D341Med (cell line): ENCODE measurements around the gene INPP5E.

ENCODE experiments used
- DNase-seq: peaks from one replicate; pipeline ENCODE4 v3.0.0; 2012; ENCODE audit warnings: low spot score

INPP5E gene

GRCh38 chr9:136473354-136473721 lies 33.7 kb upstream of the INPP5E start:
- DNase-seq, result no peak

- no peak for DNase-seq
Observed at GRCh38 chr9:136472640-136473353, 33.2 kb upstream of the INPP5E start.

- DNase-seq, result no peak
Observed at GRCh38 chr9:136471802-136472487, 32.3 kb upstream of the INPP5E start.

GRCh38 chr9:136470792-136471469 lies 31.3 kb upstream of the INPP5E start:
- no peak for DNase-seq

GRCh38 chr9:136470356-136470755 lies 30.7 kb upstream of the INPP5E start:
- DNase-seq, result no peak

- DNase-seq, result no peak
Observed at GRCh38 chr9:136467766-136468165, 28.1 kb upstream of the INPP5E start.

GRCh38 chr9:136466155-136466541 lies 26.5 kb upstream of the INPP5E start:
- DNase-seq, result no peak

- no peak for DNase-seq
Observed at GRCh38 chr9:136465500-136466154, 26.0 kb upstream of the INPP5E start.

- DNase-seq, result no peak
Observed at GRCh38 chr9:136464241-136464640, 24.6 kb upstream of the INPP5E start.

GRCh38 chr9:136463578-136463977 lies 23.9 kb upstream of the INPP5E start:
- no peak for DNase-seq

- no peak for DNase-seq
Observed at GRCh38 chr9:136462664-136463063, 23.0 kb upstream of the INPP5E start.

GRCh38 chr9:136460772-136461325 lies 21.2 kb upstream of the INPP5E start:
- DNase-seq, result no peak

GRCh38 chr9:136459425-136459824 lies 19.8 kb upstream of the INPP5E start:
- no peak for DNase-seq

GRCh38 chr9:136457326-136457725 lies 17.7 kb upstream of the INPP5E start:
- no peak for DNase-seq

GRCh38 chr9:136456258-136456657 lies 16.6 kb upstream of the INPP5E start:
- no peak for DNase-seq

- no peak for DNase-seq
Observed at GRCh38 chr9:136455043-136456002, 15.7 kb upstream of the INPP5E start.

GRCh38 chr9:136454026-136454796 lies 14.6 kb upstream of the INPP5E start:
- DNase-seq, result no peak

- no peak for DNase-seq
Observed at GRCh38 chr9:136453326-136453725, 13.7 kb upstream of the INPP5E start.

- no peak for DNase-seq
Observed at GRCh38 chr9:136451221-136451877, 11.7 kb upstream of the INPP5E start.

GRCh38 chr9:136448655-136449054 lies 9.0 kb upstream of the INPP5E start:
- DNase-seq, result no peak
